OCI-LY7 (cell line): ENCODE data around the gene WEE1.

Experiments
- EZH2phosphoT487 ChIP-seq: fragments of 200-600 bp; sonication (generic); IDR thresholded peaks from 2 replicates; pipeline ENCODE4 v1.6.1; 2018; ENCODE audit warnings: low read depth, borderline replicate concordance, mild to moderate bottlenecking, mixed run types, antibody characterized with exemption, low read length, moderate library complexity, mixed read lengths
- TF ChIP-seq, protein P1 (sequence below): fragments of 200-600 bp; sonication (generic); conservative IDR thresholded peaks from 2 replicates; pipeline ENCODE4 v1.5.1; 2014; ENCODE audit warnings: mild to moderate bottlenecking, antibody characterized with exemption, low read length, moderate library complexity, mixed read lengths

DNA sequence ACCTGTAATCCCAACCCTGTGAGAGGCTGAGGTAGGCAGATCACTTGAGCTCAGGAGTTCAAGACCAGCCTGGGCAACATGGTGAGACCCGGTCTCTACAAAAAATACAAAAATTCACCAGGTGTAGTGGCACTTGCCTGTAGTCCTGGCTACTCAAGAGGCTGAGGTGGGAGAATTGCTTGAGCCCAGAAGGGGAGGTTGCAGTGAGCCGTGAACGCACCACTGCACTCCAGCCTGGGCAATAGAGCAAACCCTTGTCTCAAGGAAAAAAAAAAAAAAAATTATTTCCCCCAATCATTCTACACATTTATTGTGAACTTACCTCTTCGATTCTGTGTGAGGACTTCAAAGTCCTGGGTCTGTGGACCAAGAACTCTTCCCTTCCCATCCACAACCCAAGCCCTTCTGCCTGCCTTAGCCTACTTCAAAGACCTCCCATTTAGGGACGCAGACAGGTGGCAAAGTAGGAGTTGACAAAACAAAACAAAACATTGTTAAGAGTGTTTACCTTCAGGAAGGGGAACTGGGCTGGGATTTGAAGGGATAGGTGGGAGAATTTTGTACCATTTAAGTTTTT, 3.8 kb upstream of the WEE1 start:
- TF ChIP-seq, protein P1, sequence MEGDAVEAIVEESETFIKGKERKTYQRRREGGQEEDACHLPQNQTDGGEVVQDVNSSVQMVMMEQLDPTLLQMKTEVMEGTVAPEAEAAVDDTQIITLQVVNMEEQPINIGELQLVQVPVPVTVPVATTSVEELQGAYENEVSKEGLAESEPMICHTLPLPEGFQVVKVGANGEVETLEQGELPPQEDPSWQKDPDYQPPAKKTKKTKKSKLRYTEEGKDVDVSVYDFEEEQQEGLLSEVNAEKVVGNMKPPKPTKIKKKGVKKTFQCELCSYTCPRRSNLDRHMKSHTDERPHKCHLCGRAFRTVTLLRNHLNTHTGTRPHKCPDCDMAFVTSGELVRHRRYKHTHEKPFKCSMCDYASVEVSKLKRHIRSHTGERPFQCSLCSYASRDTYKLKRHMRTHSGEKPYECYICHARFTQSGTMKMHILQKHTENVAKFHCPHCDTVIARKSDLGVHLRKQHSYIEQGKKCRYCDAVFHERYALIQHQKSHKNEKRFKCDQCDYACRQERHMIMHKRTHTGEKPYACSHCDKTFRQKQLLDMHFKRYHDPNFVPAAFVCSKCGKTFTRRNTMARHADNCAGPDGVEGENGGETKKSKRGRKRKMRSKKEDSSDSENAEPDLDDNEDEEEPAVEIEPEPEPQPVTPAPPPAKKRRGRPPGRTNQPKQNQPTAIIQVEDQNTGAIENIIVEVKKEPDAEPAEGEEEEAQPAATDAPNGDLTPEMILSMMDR: no peak
- TF ChIP-seq EZH2phosphoT487: no peak
